Fibroblast of lung (primary cell): Measurements from ENCODE around the gene SNX32.

Experiments
- CTCF ChIP-seq, 2 donors: IDR thresholded peaks in 1 of 2; conservative IDR thresholded peaks in 1 of 2; 1 replicate in 1 of 2; 2 replicates in 1 of 2; pipeline ENCODE4 v1.5.1; 2011 to 2012; ENCODE audit warnings: low read length in 2 of 2, control low read depth in 1 of 2, inconsistent platforms in 1 of 2, low read depth in 1 of 2, mild to moderate bottlenecking in 1 of 2
- EZH2 ChIP-seq: IDR thresholded peaks from 2 replicates; pipeline ENCODE4 v1.5.1; 2012; ENCODE audit warnings: low read length, control low read depth, mild to moderate bottlenecking; ENCODE audit errors: missing control alignments

GRCh38 chr11:65886826-65887722 lies 53.3 kb downstream of the SNX32 start:
- TF ChIP-seq CTCF (conservative IDR thresholded peaks at IDR 0.05 in 1 of 2, IDR thresholded peaks at IDR 0.05 in 1 of 2; ENCODE audit: low read depth in 1 of 2, low read length in 2 of 2), result no peak
- TF ChIP-seq EZH2, result no peak
